AG04450 (cell line): ENCODE results near the gene ATP6V1D. TPM values are rescaled to one million over a fixed set of nuclear protein-coding genes. Genes with fewer than 3 reads are reported as not detected.
"Not testable (repeated sequence)": the region's sequence is repeated elsewhere in the genome, so short reads cannot be mapped to it uniquely, and the experiment has no call there.

Experiments
- CTCF ChIA-PET: fragments of 300-600, 350-600 bp; formaldehyde crosslinking; extraction: SDS; loops from one replicate; lab custom pipeline; 2022; ENCODE audit warnings: antibody characterized with exemption, inconsistent platforms; lab: Charles Lee
- POLR2A ChIA-PET: fragments of 350-600 bp; formaldehyde crosslinking; extraction: SDS; loops from one replicate; lab custom pipeline; 2021; ENCODE audit warnings: antibody characterized with exemption, inconsistent platforms; lab: Yijun Ruan, JAX
- DNase-seq: peaks from one replicate; pipeline ENCODE4 v3.0.0-alpha.2; 2011; ENCODE audit warnings: low read depth, low spot score
- H3K27ac ChIP-seq: one replicate; pipeline ENCODE4 v1.5.1; 2012; ENCODE audit warnings: low read depth, low read length, control low read depth
- H3K27me3 ChIP-seq: one replicate; pipeline ENCODE4 v1.6.0; 2012; ENCODE audit warnings: low read length; ENCODE audit not compliant: control insufficient read depth, insufficient read depth
- H3K4me3 ChIP-seq: 2 replicates; pipeline ENCODE4 v1.5.1; 2011; ENCODE audit warnings: mild to moderate bottlenecking, low read depth, low read length, control low read depth
- H3K9me3 ChIP-seq: 2 replicates; pipeline ENCODE4 v1.5.1; 2012; ENCODE audit warnings: low read length; ENCODE audit not compliant: control insufficient read depth, insufficient read depth
- polyA plus RNA-seq: library from polyadenylated mRNA; depleted of rRNA; stranded (reverse); fragments of >200 nt; gene quantifications from 2 replicates; pipeline ENCODE4 v1.2.3, GENCODE V29; 2011
- TF ChIP-seq, protein P1 (sequence below): IDR thresholded peaks from 2 replicates; pipeline ENCODE4 v1.5.1; 2011; ENCODE audit warnings: low read depth, low read length, control low read depth, inconsistent platforms

ATP6V1D gene
- polyA plus RNA-seq, 1 experiment = 107 TPM

DNA sequence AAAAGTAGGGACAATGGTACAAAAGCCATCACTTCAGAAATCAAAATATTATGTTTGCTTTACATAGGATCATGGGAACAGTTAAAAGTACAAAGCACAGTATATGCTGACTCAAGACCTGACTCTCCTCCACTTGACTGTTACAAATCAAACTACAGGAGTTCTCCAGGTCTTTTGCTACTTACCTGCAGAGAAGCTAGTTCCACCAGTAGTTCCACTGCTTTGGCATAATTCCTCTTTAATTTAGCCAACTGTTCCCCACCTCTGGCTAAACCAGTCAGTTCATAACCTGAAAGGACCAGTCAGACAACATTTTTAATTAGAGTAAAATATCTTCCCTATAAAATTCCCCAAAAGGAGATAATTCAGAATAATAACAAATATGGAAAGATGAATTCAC lies 14.0 kb downstream of the ATP6V1D start:
- Histone ChIP-seq H3K27ac (no peak overlapping the region), H3K9me3 (no peaks in the 10 kb centered on the region; the same call in 1 of the 2 replicates), H3K4me3 (no peak overlapping the region), H3K27me3 (no peaks in the 10 kb centered on the region)
- POLR2A ChIA-PET = no interaction called here
- CTCF ChIA-PET = interaction anchor here (1.5 kb wide), 1 partner anchor 14 kb away, joined by 7 read pairs; the partner anchor contains the start of genes ATP6V1D and EIF2S1
- DNase-seq = no peak
- TF ChIP-seq, protein P1, sequence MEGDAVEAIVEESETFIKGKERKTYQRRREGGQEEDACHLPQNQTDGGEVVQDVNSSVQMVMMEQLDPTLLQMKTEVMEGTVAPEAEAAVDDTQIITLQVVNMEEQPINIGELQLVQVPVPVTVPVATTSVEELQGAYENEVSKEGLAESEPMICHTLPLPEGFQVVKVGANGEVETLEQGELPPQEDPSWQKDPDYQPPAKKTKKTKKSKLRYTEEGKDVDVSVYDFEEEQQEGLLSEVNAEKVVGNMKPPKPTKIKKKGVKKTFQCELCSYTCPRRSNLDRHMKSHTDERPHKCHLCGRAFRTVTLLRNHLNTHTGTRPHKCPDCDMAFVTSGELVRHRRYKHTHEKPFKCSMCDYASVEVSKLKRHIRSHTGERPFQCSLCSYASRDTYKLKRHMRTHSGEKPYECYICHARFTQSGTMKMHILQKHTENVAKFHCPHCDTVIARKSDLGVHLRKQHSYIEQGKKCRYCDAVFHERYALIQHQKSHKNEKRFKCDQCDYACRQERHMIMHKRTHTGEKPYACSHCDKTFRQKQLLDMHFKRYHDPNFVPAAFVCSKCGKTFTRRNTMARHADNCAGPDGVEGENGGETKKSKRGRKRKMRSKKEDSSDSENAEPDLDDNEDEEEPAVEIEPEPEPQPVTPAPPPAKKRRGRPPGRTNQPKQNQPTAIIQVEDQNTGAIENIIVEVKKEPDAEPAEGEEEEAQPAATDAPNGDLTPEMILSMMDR = no peak

DNA sequence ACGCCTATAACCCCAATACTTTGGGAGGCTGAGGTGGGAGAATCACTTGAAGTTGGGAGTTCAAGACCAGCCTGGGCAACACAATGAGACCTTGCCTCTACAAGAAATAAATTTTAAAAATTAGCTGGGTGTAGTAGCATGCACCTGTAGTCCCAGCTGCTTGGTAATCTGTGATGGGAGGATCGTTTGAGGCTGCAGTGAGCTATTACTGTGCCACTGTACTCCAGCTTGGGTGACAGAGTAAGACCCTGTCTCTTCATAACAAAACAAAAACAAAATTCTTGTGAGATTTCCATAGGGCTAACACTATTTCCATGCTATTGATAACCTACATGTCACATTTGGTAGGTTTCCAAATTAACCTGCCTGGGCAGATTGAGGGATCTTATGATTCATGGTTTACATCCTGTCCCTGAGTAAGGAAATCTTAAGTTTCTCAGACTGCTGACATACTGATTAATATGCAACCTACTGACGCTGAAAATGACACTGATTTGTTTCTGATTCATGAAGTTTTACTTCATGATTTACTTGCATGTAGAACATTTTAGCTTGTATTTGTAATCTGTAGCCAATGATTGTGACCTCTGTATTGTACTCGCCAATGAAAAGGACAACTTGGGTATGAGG lies 15.9 kb downstream of the ATP6V1D start:
- CTCF ChIA-PET = interaction anchor here (0.8 to 1.7 kb wide), 2 partner anchors 16 to 59 kb away, joined by 3 to 18 read pairs; partner anchors contain the start of genes ATP6V1D and EIF2S1
- DNase-seq = no peak
- POLR2A ChIA-PET = no interaction called here
- H3K4me3 ChIP-seq = no peak overlapping the region
- TF ChIP-seq, protein P1 = no peak
- no peak overlapping the region for H3K27ac ChIP-seq
- no peaks in the 10 kb centered on the region for H3K27me3 ChIP-seq
- no peaks in the 10 kb centered on the region; the same call in 1 of the 2 replicates for H3K9me3 ChIP-seq

DNA sequence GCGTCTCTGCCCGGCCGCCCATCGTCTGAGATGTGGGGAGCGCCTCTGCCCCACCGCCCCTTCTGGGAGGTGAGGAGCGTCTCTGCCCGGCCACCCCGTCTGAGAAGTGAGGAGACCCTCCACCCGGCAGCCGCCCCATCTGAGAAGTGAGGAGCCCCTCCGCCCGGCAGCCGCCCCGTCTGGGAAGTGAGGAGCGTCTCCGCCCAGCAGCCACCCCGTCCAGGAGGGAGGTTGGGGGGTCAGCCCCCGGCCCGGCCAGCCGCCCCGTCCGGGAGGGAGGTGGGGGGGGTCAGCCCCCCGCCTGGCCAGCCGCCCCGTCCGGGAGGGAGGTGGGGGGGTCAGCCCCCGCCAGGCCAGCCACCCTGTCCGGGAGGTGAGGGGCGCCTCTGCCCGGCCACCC lies 18.4 kb downstream of the ATP6V1D start:
- H3K9me3 ChIP-seq, H3K27ac ChIP-seq, H3K27me3 ChIP-seq, H3K4me3 ChIP-seq, POLR2A ChIA-PET, DNase-seq, CTCF ChIA-PET: not testable (repeated sequence)

DNA sequence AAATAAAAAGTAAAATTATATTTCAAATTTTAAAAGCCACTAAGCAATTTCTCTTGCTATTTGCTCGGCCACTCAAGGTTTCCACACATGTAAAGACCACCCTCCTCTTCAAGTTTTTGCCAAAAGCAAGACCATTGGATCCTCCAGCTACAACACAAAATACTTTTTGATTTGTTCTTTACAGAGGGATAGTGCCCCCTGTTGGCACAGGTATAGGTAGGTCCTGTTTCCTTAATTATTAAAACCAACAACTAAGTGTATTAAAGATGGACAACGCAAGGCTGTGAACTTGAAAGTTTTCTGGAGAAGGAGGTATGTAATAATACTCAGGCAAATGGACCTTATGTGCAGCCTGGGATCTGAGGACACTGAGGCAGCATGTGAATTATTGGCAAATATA lies 23.8 kb downstream of the ATP6V1D start:
- Histone ChIP-seq H3K4me3 (no peak overlapping the region), H3K27me3 (no peaks in the 10 kb centered on the region), H3K27ac (no peak overlapping the region), H3K9me3 (no peaks in the 10 kb centered on the region; the same call in 1 of the 2 replicates)
- ChIA-PET POLR2A (no interaction called here), CTCF (interaction anchor here (2.3 kb wide), 1 partner anchor 169 kb away, joined by 13 read pairs; no protein-coding TSS in a partner anchor)
- TF ChIP-seq, protein P1 = peak; percentile 48
- DNase-seq = no peak

DNA sequence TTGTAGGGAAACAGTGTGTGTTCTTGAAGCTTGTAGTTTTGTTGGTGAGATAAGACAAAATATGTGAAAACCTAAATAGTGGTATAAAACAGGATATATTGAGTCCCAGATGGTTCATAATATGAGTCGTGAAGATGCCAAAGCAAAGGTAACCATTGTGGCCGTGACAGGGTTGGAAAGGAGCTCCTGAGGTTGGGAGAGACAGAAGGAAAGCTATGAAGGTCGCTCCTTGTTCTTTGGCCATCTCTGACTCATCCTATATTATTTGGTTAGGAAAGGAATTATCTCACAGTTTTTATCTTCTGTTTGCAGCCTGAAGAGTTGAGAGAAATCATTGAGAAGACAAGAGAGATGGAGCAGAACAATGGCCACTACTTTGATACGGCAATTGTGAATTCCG lies 27.1 kb downstream of the ATP6V1D start:
- no peak overlapping the region for H3K4me3 ChIP-seq
- H3K27ac ChIP-seq = no peak overlapping the region
- TF ChIP-seq, protein P1 = no peak
- no peak for DNase-seq
- H3K9me3 ChIP-seq = no peaks in the 10 kb centered on the region
- H3K27me3 ChIP-seq = no peaks in the 10 kb centered on the region
- ChIA-PET CTCF (interaction anchor here (1.5 to 2.6 kb wide), 2 partner anchors 28 to 372 kb away, joined by 3 to 24 read pairs; partner anchors contain the start of genes ATP6V1D and EIF2S1), POLR2A (interaction anchor here (1.3 kb wide), 1 partner anchor 27 kb away, joined by 3 read pairs; the partner anchor contains the start of genes ATP6V1D and EIF2S1)
